NCI-H2171 treated with DMSO at 0.1 percent for 48 hours (cell line): ENCODE measurements around the gene PRKN.
A peak's percentile ranks its signal among the peaks of the same experiment; 100 is the strongest.

Experiments
- DNase-seq: peaks from one replicate; lab custom pipeline; 2025; lab: John Stamatoyannopoulos, UW

PRKN gene

DNA sequence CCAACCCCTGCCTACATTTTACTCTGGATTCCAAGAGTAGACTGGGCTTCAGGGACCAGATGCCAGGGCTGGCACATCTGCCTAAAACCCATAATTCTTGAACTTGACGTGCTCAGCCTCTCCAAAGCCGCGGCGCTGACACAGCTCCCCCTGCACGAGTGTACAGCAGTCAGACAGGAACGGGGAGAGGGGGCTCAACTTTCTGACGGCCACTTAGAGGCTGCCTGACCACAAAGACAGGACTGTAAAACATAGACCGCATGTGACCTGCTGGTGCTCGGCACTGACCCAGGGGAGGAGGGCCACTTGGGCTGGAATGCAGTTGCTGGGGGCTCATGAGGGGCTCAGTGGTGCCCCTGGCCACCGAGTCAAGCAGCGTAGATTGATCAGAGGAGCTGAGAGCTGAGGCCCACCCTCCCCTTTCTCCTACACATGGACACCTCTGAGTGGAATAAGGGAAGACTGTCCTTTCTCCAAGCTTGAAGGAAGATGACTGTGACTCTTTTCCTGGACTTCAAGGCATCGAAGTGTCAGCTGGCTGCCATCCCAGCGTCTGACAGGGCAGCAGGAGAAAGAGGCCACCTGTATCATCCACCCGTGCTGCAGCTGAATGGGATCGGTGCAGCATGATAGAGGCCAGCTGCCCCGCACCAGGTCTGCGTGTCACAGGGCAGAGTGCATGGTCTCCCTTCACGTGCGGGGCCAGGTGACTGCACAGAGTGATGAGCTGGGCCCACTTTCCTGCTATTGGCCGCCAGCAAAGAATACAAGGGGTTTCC lies 1282.4 kb downstream of the PRKN start:
- no peak for DNase-seq

DNA sequence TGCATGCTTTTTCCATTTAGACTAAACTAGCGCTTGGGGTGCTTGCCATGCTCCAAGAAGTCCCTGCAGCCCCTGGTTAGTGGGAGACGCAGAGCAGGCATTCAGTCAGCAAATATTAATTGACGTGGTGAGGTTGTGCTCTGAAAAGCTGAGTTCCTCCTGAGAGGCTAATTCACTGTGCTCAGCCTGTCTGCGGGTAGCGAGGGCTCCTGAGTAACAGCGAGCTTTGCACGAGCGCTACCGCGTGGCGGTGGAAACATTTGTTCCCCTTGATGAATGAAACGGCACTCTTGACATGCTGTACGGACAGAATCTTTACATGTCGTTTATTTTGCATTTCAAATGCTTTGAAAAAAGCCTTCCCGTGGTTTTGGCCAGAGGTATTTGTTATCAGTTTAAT lies 1283.1 kb downstream of the PRKN start:
- no peak for DNase-seq

DNA sequence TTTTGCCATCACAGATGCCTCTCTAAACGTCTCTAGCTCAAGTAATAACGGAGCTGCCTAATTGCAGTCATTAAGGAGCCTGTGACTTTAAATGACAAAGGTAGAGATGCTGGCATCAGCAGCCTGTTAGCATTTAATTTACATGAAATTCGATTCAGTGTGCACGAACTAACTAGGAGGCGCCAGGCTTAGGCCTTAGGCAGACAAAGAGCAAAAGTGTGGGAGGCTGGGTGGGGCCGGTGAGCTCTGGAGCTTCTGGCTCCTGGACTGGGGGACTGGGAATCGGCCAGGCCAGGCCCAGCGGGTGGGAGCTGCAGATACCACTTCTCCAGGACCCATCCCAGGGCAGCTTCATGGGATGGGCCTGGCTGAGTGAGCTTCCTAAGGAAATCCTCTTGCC lies 1283.7 kb downstream of the PRKN start:
- DNase-seq = no peak

GRCh38 chr6:161442420-161442819 lies 1285.1 kb downstream of the PRKN start:
- DNase-seq = no peak

- DNase-seq = no peak
These were observed 1287.3 kb downstream of the PRKN start for GRCh38 chr6:161440299-161440698.

- peak; percentile 75 for DNase-seq
These were observed 1288.5 kb downstream of the PRKN start for GRCh38 chr6:161439093-161439492.

DNA sequence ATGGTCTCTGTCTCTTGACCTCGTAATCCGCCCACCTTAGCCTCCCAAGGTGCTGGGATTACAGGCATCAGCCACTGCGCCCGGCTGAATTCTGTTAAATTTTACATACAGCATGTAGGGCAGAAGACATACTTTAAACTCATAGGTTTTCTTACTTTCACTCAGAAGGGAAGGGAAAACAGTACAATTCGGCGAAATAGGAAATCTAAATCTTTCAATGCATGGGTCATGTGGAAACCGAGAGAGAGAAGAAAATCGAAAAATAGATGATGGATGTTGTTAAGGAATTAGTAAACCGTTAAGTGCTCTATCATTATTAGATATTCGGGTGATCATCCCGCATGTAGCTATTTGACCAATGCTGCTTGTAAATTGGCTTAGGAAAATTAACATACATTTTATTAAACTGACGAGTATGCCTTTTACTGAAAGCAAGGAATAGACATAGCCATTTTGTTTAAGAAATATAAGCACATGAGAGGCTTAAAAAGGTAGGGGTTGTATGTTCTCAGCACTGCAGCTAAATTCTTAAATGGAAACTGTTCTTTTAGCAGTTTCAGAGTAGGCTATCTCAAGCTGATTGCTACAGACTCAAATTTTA lies 1289.0 kb downstream of the PRKN start:
- no peak for DNase-seq

- no peak for DNase-seq
These were observed 1289.7 kb downstream of the PRKN start for GRCh38 chr6:161437851-161438250.

DNA sequence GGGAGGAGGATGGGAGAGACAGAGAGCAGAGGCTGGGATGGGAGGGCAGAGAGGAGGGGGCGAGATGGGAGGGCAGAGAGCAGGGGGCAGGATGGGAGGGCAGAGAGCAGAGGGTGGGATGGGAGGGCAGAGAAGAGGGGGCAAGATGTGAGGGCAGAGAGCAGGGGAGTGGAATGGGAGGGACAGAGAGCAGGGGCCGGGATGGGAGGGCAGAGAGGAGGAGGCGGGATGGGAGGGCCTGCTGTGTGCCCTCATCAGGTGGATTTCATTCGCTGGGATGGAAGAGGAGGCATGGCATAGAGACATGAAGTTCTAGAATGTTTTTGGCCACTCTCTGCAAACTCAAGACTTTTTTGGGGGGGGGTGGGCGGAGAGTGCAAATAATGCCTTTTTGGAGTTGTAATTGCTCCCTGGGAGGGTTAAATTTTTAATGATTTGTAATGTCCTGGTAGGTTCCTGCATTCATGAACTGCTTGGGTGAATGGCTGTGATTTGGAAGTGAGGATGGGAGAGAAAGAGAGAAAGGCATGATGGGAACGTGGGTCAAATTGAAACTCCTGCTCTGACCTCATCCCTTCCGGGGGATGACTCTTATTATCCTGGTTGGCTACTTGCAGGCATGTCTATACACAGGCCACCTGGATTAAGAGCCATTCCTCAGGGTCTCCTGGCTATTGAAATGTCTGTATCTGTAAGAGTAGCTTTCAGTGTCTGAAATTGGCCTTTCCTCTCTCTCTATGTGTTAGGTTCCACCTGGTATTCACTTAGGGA lies 1291.3 kb downstream of the PRKN start:
- no peak for DNase-seq

DNA sequence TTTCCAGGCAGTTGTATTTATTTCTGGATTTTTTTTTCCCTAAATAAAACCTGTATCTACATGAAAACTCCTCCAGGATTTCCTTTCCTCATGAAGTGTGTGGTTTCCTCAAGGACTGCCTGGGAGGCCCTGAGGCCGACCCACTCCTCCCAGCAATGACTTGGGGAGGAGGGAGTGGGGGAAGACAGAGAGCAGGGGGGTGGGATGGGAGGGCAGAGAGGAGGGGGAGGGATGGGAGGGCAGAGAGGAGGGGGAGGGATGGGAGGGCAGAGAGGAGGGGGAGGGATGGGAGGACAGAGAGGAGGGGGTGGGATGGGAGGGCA lies 1291.9 kb downstream of the PRKN start:
- DNase-seq = no peak

GRCh38 chr6:161434921-161435747 lies 1292.4 kb downstream of the PRKN start:
- no peak for DNase-seq

DNA sequence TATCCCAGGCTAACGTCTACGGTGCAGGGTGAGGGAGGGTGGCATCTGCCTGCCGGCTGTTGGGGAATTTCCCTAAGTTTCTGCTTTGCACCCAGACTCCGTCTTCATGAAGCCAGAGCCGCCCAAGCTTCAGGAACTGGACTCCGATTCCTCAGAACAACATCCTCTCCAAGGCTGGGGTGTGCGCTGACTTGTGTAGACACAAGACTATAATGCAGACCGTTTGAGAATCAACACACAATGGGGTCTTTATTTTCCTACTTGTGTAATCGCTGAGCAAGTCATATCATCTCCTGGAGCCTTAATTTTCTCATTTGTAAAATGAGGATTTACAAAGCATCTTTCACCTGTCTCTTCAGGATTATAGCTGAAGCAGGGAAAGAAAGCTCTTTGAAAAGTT lies 1293.2 kb downstream of the PRKN start:
- no peak for DNase-seq

- DNase-seq = no peak
These were observed 1295.0 kb downstream of the PRKN start for GRCh38 chr6:161432546-161432945.

GRCh38 chr6:161429921-161430490 lies 1297.6 kb downstream of the PRKN start:
- DNase-seq = peak; percentile 36

GRCh38 chr6:161424421-161424820 lies 1303.1 kb downstream of the PRKN start:
- DNase-seq = no peak

DNA sequence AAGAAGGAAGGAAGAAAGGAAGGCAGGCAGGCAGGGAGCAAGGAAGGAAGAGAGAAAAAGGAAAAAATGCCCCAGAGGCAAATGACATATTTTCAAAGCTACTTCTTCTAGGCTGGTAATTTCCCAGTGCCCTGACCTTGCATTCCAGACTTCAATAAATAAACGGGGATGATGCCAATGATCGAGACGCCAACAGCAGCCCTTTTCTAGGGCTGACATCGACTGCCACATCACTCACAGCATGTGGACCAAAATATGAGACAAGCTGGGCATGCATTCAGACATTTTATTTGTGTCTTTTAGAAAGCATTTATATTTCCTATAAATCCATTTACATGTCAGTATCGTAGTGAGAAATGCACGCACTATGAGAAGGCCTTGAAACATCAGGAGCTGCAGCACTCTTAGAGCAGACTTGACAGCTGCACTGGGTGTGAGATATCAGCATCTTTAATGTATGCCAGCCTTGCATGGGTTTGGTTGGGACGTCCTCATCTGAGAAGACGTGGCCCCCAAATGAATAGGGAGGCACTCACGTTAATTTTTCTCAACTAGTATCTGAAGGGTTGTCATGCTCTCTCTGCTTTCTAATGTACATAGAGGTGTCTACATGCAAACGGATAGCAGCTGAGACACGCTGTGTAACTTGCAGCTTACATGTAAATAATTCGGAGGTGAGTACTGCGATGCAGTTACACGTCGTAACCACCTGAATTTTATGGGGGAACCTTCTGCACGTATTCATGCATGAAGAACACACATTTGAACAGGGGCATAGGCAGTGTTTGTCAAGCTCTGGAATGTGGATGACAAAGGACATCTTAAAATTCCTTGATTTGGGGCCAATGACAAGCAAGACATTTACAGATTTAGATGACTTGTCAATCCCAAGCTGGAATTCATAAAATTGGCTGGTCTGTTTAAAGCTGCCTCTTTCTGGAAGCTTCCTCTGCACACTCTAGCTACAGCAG lies 1304.6 kb downstream of the PRKN start:
- DNase-seq = no peak

- DNase-seq = peak; percentile 76
These were observed 1309.1 kb downstream of the PRKN start for GRCh38 chr6:161418463-161418945.

DNA sequence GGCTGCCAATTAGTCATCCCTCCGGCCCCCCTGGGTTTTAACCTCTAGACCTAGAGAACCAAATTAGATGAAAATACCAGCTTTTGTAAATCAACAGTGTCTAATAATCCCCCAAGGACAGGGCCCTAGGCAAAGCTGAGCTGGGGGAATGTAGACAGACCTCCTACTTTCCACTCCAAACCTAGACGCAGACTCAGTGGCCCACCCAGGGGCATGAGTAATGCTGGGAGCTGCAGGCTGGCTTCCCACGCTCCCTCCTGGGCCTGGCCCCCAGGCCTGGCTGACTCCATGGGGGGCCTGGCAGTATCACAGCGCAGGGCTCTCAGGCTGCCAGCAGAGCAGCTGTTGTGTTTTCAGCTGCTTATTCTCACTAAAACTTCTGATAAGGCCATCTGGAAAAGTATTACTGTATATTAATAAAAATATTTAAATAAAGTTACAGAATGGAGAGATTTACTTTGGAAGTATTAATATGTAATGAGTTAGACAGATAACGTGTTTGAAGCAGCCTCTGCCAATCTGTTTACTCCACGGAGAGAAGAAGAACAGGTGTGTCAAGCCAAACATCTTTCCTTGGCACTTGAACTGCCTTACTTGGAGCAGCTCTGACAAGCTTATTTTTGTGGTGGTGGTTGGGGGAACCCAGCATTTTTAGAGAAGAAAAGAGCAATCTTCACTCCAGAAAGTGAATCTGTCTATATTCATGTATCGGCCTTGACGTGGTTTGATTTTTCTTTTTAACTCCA lies 1309.7 kb downstream of the PRKN start:
- peak; percentile 82 for DNase-seq

DNA sequence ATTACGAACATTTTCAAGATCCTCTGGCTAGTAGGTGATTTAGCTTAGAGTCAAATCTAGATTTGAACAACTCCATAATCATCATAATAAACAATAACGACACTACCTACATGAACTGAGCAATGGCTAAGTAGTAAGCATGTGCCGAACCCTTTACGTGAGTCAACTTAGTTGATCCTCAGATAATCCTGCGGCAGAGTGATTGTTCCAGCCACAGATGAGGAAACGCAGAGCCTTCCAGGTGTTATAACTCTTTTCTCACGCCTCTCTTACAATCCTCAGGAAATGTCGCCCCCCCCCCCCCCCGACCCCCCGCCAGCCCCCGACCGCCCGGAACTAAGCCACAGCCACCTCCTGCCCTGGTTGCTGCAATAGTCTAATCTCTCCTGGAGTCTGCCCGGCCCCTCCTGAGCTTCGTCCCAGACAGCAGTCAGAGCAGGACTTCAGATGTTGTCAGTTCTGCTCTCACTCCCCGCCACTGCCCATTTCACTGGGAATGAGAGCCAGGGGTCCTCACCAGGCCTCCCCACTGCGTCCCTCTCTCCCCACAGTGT lies 1312.2 kb downstream of the PRKN start:
- DNase-seq = no peak

- DNase-seq = no peak
These were observed 1312.9 kb downstream of the PRKN start for GRCh38 chr6:161414707-161415106.
